Measurements from ENCODE around the gene AMOTL2. TPM values are rescaled to one million over a fixed set of nuclear protein-coding genes. Genes with fewer than 3 reads are reported as not detected.

The AMOTL2 gene
- polyA plus RNA-seq, 1 donor (not counting 4 experiments of a cell fraction or from before 2014, with no cell fraction given): 39.8 TPM

- FAIRE-seq: no peak
- Histone ChIP-seq H3K9ac (ENCODE audit: control insufficient read depth, extremely low read depth, insufficient read depth, low read length) (no peak overlapping the region), H2AFZ (ENCODE audit: control insufficient read depth, low read length) (no peak overlapping the region), H3K4me3 (ENCODE audit: control insufficient read depth in 2 of 3, extremely low read depth in 1 of 3, insufficient read depth in 2 of 3, low read depth in 1 of 3, low read length in 3 of 3) (no peak overlapping the region), H4K20me1 (ENCODE audit: control insufficient read depth, extremely low read depth, insufficient read depth, low read length) (no peaks in the 10 kb centered on the region), H3K4me2 (ENCODE audit: control insufficient read depth, extremely low read depth, insufficient read depth, low read depth, low read length) (no peak overlapping the region), H3K9me3 (ENCODE audit: control insufficient read depth, low read depth, low read length) (no peaks in the 10 kb centered on the region), H3K27ac (ENCODE audit: control insufficient read depth, insufficient read depth, low read length) (no peak overlapping the region), H3K79me2 (ENCODE audit: control insufficient read depth, insufficient read depth, low read length) (no peaks in the 10 kb centered on the region), H3K9me1 (ENCODE audit: control insufficient read depth, extremely low read depth, insufficient read depth, low read length) (no peaks in the 10 kb centered on the region), H3K4me1 (ENCODE audit: control insufficient read depth, extremely low read depth, insufficient read depth, low read length) (peaks cover 3% of the 10 kb centered on the region), H3K27me3 (ENCODE audit: control insufficient read depth, extremely low read depth, insufficient read depth, low read length) (peaks cover 22% of the 10 kb centered on the region), H3K36me3 (ENCODE audit: control insufficient read depth in 2 of 2, extremely low read depth in 1 of 2, insufficient read depth in 2 of 2, low read length in 2 of 2) (no peaks in the 10 kb centered on the region)
- TF ChIP-seq EZH2 (IDR thresholded peaks at IDR 0.05; ENCODE audit: low read length) (no peak), CTCF (optimal IDR thresholded peaks at IDR 0.05 in 1 of 3, IDR thresholded peaks at IDR 0.05 in 1 of 3, conservative IDR thresholded peaks at IDR 0.05 in 1 of 3; ENCODE audit: extremely low read depth in 1 of 3, insufficient read depth in 2 of 3, low read length in 3 of 3) (no peak)
- no peak for DNase-seq (ENCODE audit: low read depth, low spot score)
- dilution Hi-C loops (cut with MboI; ENCODE audit: extremely low pct_ligation_motif_present, low sequenced_read_pairs): no loop called here
These were observed 34.8 kb upstream of the AMOTL2 start for GRCh38 chr3:134409041-134409440.

DNA sequence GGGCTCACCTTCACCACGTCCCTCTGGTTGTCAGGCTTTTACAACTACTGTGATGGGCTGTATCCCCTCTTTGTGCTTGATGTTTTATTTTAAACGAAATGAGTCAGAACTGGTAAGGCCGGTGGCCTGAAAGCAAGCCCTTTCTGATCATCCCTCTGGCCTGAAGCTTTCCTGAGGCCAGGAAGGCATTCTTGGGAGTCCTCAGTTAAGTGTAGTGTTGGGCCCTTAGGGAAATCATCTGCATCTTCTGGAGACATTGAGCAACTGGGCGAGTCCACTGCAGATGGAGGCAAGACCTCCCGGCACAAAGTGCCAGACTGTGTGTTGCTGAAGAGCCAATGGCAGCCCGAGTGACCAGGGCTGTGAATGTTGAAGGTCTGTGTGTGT, 33.0 kb upstream of the AMOTL2 start:
- DNase-seq (ENCODE audit: low read depth, low spot score): no peak
- no peak overlapping the region for H2AFZ ChIP-seq (ENCODE audit: control insufficient read depth, low read length)

More for the DNA sequence above, 33.0 kb upstream of the AMOTL2 start:
- Histone ChIP-seq H3K9me3 (ENCODE audit: control insufficient read depth, low read depth, low read length) (peaks cover 4% of the 10 kb centered on the region), H3K4me2 (ENCODE audit: control insufficient read depth, extremely low read depth, insufficient read depth, low read depth, low read length) (no peak overlapping the region), H4K20me1 (ENCODE audit: control insufficient read depth, extremely low read depth, insufficient read depth, low read length) (no peaks in the 10 kb centered on the region), H3K4me3 (ENCODE audit: control insufficient read depth in 2 of 3, extremely low read depth in 1 of 3, insufficient read depth in 2 of 3, low read depth in 1 of 3, low read length in 3 of 3) (no peak overlapping the region), H3K79me2 (ENCODE audit: control insufficient read depth, insufficient read depth, low read length) (no peaks in the 10 kb centered on the region), H3K27me3 (ENCODE audit: control insufficient read depth, extremely low read depth, insufficient read depth, low read length) (peaks cover 22% of the 10 kb centered on the region), H3K9ac (ENCODE audit: control insufficient read depth, extremely low read depth, insufficient read depth, low read length) (no peak overlapping the region), H3K4me1 (ENCODE audit: control insufficient read depth, extremely low read depth, insufficient read depth, low read length) (peaks cover 3% of the 10 kb centered on the region), H3K36me3 (ENCODE audit: control insufficient read depth in 2 of 2, extremely low read depth in 1 of 2, insufficient read depth in 2 of 2, low read length in 2 of 2) (no peaks in the 10 kb centered on the region), H3K27ac (ENCODE audit: control insufficient read depth, insufficient read depth, low read length) (no peak overlapping the region), H3K9me1 (ENCODE audit: control insufficient read depth, extremely low read depth, insufficient read depth, low read length) (no peaks in the 10 kb centered on the region)
- FAIRE-seq: no peak
- TF ChIP-seq EZH2 (IDR thresholded peaks at IDR 0.05; ENCODE audit: low read length) (no peak), CTCF (optimal IDR thresholded peaks at IDR 0.05 in 1 of 3, IDR thresholded peaks at IDR 0.05 in 1 of 3, conservative IDR thresholded peaks at IDR 0.05 in 1 of 3; ENCODE audit: extremely low read depth in 1 of 3, insufficient read depth in 2 of 3, low read length in 3 of 3) (no peak)
- dilution Hi-C loops (cut with MboI; ENCODE audit: extremely low pct_ligation_motif_present, low sequenced_read_pairs): no loop called here

Data from keratinocyte (primary cell).